Gastroesophageal sphincter (tissue), 3 donors: ENCODE measurements around the gene SLC2A11.

Source experiments
- EP300 ChIP-seq: sonication (generic); formaldehyde crosslinking; IDR thresholded peaks from one replicate; pipeline ENCODE4 v1.6.1; 2017; ENCODE audit warnings: antibody characterized with exemption, mild to moderate bottlenecking
- POLR2A ChIP-seq, 2 donors: fragments of 450-650 bp; IDR thresholded peaks; one replicate each; pipeline ENCODE4 v1.6.1; 2017; ENCODE audit warnings: antibody characterized with exemption in 2 of 2, mild to moderate bottlenecking in 2 of 2, moderate library complexity in 1 of 2
- POLR2AphosphoS5 ChIP-seq: sonication (generic); formaldehyde crosslinking; IDR thresholded peaks from one replicate; pipeline ENCODE4 v1.6.1; 2017; ENCODE audit warnings: antibody characterized with exemption
- TF ChIP-seq, protein P1 (sequence below), 4 experiments: fragments of 200-600 bp in 2 of 4; fragments of 450-650 bp in 2 of 4; sonication (generic) in 1 of 4; IDR thresholded peaks; one replicate each; pipeline ENCODE4 v1.5.1; 2017 to 2019; ENCODE audit warnings: antibody characterized with exemption in 4 of 4, mild to moderate bottlenecking in 2 of 4, moderate library complexity in 2 of 4

DNA sequence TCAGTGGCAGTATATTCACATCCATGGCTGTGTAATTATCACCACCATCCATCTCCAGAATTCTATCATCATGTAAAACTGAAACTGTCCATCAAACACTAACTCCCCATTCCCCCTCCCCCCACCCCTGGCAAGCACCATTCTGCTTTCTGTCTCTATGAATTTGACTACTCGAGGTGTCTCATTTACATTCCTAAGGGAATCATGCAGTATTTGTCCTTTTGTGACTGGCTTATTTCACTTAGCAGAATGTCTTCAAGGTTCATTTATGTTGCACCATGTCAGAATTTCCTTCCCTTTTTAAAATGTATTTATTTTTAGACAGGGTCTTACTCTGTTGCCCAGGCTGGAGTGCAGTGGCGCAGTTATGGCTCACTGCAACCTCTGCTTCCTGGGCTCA is 39.1 kb upstream of the SLC2A11 start:
- TF ChIP-seq, protein P1, sequence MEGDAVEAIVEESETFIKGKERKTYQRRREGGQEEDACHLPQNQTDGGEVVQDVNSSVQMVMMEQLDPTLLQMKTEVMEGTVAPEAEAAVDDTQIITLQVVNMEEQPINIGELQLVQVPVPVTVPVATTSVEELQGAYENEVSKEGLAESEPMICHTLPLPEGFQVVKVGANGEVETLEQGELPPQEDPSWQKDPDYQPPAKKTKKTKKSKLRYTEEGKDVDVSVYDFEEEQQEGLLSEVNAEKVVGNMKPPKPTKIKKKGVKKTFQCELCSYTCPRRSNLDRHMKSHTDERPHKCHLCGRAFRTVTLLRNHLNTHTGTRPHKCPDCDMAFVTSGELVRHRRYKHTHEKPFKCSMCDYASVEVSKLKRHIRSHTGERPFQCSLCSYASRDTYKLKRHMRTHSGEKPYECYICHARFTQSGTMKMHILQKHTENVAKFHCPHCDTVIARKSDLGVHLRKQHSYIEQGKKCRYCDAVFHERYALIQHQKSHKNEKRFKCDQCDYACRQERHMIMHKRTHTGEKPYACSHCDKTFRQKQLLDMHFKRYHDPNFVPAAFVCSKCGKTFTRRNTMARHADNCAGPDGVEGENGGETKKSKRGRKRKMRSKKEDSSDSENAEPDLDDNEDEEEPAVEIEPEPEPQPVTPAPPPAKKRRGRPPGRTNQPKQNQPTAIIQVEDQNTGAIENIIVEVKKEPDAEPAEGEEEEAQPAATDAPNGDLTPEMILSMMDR (IDR thresholded peaks at IDR 0.05), result no peak
- TF ChIP-seq POLR2AphosphoS5, result no peak
- no peak for TF ChIP-seq EP300
- no peak for TF ChIP-seq POLR2A (IDR thresholded peaks at IDR 0.05)
